HepG2 (cell line): ENCODE results near the gene GDF11. TPM values are rescaled to one million over a fixed set of nuclear protein-coding genes. Genes with fewer than 3 reads are reported as not detected.

Experiments used
- CBX2 ChIP-seq, 2 experiments: fragments of 200-600 bp in 1 of 2; sonication (generic); formaldehyde crosslinking in 1 of 2; IDR thresholded peaks; 2 replicates each; pipeline versions ENCODE4 v1.7.0 to v1.8.1; 2018 to 2022; ENCODE audit warnings: low read depth in 2 of 2, low read length in 1 of 2, mild to moderate bottlenecking in 1 of 2, missing genetic modification reagents in 1 of 2
- GABPA ChIP-seq, 2 experiments: IDR thresholded peaks; 2 replicates each; pipeline ENCODE4 v1.6.1; 2011 to 2016; ENCODE audit warnings: low read depth in 2 of 2, low read length in 1 of 2, missing biosample characterization in 1 of 2, missing genetic modification characterization in 1 of 2
- HNRNPH1 ChIP-seq: fragments of 200-400 bp; formaldehyde crosslinking; optimal IDR thresholded peaks from 2 replicates; pipeline ENCODE3; 2017; ENCODE audit warnings: mild to moderate bottlenecking, low read depth, low read length
- HNRNPUL1 ChIP-seq: fragments of 200-400 bp; formaldehyde crosslinking; IDR thresholded peaks from 2 replicates; pipeline ENCODE4 v1.6.1; 2017; ENCODE audit warnings: low read depth, mild to moderate bottlenecking, low read length, moderate library complexity
- HOXA7 ChIP-seq: sonication (generic); formaldehyde crosslinking; IDR thresholded peaks from 2 replicates; pipeline ENCODE4 v1.8.1; 2022; ENCODE audit warnings: mild to moderate bottlenecking, missing genetic modification reagents, moderate library complexity
- MAFF ChIP-seq: IDR thresholded peaks from 2 replicates; pipeline ENCODE4 v1.6.1; 2011; ENCODE audit warnings: low read depth, low read length, improper control_type of control experiment
- MAFG ChIP-seq: sonication (generic); formaldehyde crosslinking; IDR thresholded peaks from 2 replicates; pipeline ENCODE4 v1.5.1; 2020; ENCODE audit warnings: mild to moderate bottlenecking, missing genetic modification reagents
- MIER3 ChIP-seq: IDR thresholded peaks from 2 replicates; pipeline ENCODE4 v1.6.1; 2016; ENCODE audit warnings: missing compliant biosample characterization, borderline replicate concordance
- SIN3A ChIP-seq: IDR thresholded peaks from 2 replicates; pipeline ENCODE4 v1.6.1; 2011; ENCODE audit warnings: low read depth, mild to moderate bottlenecking, control low read depth, low read length, borderline replicate concordance
- ZBTB1 ChIP-seq: sonication (generic); formaldehyde crosslinking; IDR thresholded peaks from 2 replicates; pipeline ENCODE4 v1.4.0; 2020; ENCODE audit warnings: missing genetic modification reagents, borderline replicate concordance
- ZNF33A ChIP-seq: sonication (generic); formaldehyde crosslinking; IDR thresholded peaks from 2 replicates; pipeline ENCODE4 v1.5.1; 2020; ENCODE audit warnings: missing genetic modification reagents, mild to moderate bottlenecking, moderate library complexity, borderline replicate concordance
- ZNF33B ChIP-seq: sonication (generic); formaldehyde crosslinking; IDR thresholded peaks from 2 replicates; pipeline ENCODE4 v1.5.1; 2020; ENCODE audit warnings: mild to moderate bottlenecking, missing genetic modification reagents
- ZNF484 ChIP-seq: sonication (generic); formaldehyde crosslinking; IDR thresholded peaks from 2 replicates; pipeline ENCODE4 v1.5.1; 2020; ENCODE audit warnings: mild to moderate bottlenecking, low read depth, missing genetic modification reagents, borderline replicate concordance
- ZNF572 ChIP-seq: sonication (generic); formaldehyde crosslinking; IDR thresholded peaks from 2 replicates; pipeline ENCODE4 v1.5.1; 2020; ENCODE audit warnings: mild to moderate bottlenecking, missing genetic modification reagents
- ZNF644 ChIP-seq: IDR thresholded peaks from 2 replicates; pipeline ENCODE4 v1.6.1; 2016; ENCODE audit warnings: low read depth
- ZNF7 ChIP-seq: IDR thresholded peaks from 2 replicates; pipeline ENCODE4 v1.6.1; 2016; ENCODE audit warnings: missing biosample characterization, missing genetic modification reagents
- ZNF703 ChIP-seq: sonication (generic); formaldehyde crosslinking; IDR thresholded peaks from 2 replicates; pipeline ENCODE4 v1.5.1; 2020; ENCODE audit warnings: missing genetic modification reagents, mild to moderate bottlenecking, moderate library complexity, borderline replicate concordance
- polyA plus RNA-seq, 8 experiments: library from polyadenylated mRNA; depleted of rRNA in 3 of 8; stranded (reverse) in 7 of 8; unstranded in 1 of 8; fragments of >200 nt; fragmentation: Illumina TruSeq in 4 of 8; extraction: Trizol in 4 of 8; gene quantifications; 2 replicates each; pipeline versions ENCODE4 v1.2.1 to v1.2.3, GENCODE V29; 2011 to 2016; ENCODE audit warnings: low read depth in 4 of 8, missing spikeins in 1 of 8, mixed read lengths in 1 of 8; ENCODE audit not compliant: insufficient read depth in 1 of 8
- total RNA-seq, 5 experiments: library from RNA; depleted of rRNA; stranded (reverse); fragments of >200 nt; fragmentation: Illumina TruSeq; extraction: Trizol; gene quantifications; 2 replicates each; pipeline ENCODE4 v1.2.3, GENCODE V29; 2016; ENCODE audit warnings: low read depth in 1 of 5
- TF ChIP-seq, protein P1 (sequence below): sonication (generic); formaldehyde crosslinking; IDR thresholded peaks from 2 replicates; pipeline ENCODE4 v1.5.1; 2020; ENCODE audit warnings: missing genetic modification reagents, mild to moderate bottlenecking, borderline replicate concordance
- TF ChIP-seq, protein P2 (sequence below): sonication (generic); formaldehyde crosslinking; conservative IDR thresholded peaks from 2 replicates; pipeline ENCODE4 v1.4.0; 2020; ENCODE audit warnings: missing genetic modification reagents
- TF ChIP-seq, protein P3 (sequence below): IDR thresholded peaks from 2 replicates; pipeline ENCODE4 v1.6.1; 2012; ENCODE audit warnings: inconsistent platforms
- TF ChIP-seq, protein P4 (sequence below): sonication (generic); formaldehyde crosslinking; IDR thresholded peaks from 2 replicates; pipeline ENCODE4 v1.4.0; 2020; ENCODE audit warnings: low read depth, missing genetic modification reagents

GDF11 gene
- total and polyA plus RNA-seq, 2 of the 13 experiments (the other 11 are each of a cell fraction or from before 2014, with no cell fraction given): 0.63 to 1.5 TPM

DNA sequence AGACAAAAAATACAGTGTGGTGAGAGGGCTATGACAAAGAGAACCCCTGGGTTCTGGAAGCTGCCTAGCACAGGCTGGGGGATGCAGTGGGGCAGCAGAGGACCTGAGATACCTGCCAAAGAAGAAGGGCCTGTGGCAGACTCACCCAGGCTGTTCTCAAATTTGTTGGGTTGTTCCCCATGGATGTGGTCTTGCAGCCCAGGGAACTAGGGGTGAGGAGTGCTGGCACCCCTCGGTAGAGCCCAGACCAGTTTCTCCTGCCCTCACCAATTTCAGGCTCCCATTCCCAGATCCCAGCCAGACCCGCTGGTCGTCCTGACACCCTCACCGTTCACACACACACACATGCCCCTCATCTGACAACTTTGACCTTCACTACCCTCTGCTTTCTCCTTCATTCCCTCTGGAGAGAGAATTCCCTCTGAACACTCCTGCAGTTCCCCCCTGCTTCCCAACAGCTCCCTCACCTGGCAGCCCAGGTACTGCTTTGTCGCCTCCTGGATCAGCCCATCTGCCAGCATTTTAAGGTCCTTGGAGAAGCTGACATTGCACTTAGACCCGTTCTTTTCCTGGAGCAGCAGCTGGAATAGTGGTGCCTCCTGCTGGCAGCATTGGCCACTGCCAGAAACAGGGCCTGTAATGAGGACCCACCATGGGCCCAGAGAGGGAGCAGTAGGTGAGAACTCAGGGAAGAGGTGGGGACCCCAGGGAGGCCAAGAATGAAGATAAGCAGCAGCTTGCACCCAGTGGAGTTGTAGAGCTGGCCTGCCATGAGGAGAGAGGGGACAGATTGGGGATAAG, 5.9 kb upstream of the GDF11 start (continued):
- TF ChIP-seq, protein P1, sequence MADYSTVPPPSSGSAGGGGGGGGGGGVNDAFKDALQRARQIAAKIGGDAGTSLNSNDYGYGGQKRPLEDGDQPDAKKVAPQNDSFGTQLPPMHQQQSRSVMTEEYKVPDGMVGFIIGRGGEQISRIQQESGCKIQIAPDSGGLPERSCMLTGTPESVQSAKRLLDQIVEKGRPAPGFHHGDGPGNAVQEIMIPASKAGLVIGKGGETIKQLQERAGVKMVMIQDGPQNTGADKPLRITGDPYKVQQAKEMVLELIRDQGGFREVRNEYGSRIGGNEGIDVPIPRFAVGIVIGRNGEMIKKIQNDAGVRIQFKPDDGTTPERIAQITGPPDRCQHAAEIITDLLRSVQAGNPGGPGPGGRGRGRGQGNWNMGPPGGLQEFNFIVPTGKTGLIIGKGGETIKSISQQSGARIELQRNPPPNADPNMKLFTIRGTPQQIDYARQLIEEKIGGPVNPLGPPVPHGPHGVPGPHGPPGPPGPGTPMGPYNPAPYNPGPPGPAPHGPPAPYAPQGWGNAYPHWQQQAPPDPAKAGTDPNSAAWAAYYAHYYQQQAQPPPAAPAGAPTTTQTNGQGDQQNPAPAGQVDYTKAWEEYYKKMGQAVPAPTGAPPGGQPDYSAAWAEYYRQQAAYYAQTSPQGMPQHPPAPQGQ (CRISPR knock-in tag): no peak
- peak; percentile 78 for TF ChIP-seq MAFF
- no peak for TF ChIP-seq ZBTB1 (CRISPR knock-in tag)
- no peak for TF ChIP-seq GABPA (IDR thresholded peaks at IDR 0.05; ENCODE audit: low read depth, low read length)
- TF ChIP-seq GABPA (CRISPR knock-in tag; IDR thresholded peaks at IDR 0.05; ENCODE audit: low read depth): no peak
- TF ChIP-seq, protein P2, sequence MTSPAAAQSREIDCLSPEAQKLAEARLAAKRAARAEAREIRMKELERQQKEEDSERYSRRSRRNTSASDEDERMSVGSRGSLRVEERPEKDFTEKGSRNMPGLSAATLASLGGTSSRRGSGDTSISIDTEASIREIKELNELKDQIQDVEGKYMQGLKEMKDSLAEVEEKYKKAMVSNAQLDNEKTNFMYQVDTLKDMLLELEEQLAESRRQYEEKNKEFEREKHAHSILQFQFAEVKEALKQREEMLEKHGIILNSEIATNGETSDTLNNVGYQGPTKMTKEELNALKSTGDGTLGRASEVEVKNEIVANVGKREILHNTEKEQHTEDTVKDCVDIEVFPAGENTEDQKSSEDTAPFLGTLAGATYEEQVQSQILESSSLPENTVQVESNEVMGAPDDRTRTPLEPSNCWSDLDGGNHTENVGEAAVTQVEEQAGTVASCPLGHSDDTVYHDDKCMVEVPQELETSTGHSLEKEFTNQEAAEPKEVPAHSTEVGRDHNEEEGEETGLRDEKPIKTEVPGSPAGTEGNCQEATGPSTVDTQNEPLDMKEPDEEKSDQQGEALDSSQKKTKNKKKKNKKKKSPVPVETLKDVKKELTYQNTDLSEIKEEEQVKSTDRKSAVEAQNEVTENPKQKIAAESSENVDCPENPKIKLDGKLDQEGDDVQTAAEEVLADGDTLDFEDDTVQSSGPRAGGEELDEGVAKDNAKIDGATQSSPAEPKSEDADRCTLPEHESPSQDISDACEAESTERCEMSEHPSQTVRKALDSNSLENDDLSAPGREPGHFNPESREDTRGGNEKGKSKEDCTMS: no peak
- no peak for TF ChIP-seq HNRNPH1
- TF ChIP-seq HOXA7: no peak
- no peak for TF ChIP-seq ZNF33B (CRISPR knock-in tag)
- no peak for TF ChIP-seq HNRNPUL1
- no peak for TF ChIP-seq CBX2 (IDR thresholded peaks at IDR 0.05; ENCODE audit: low read depth, low read length)
- no peak for TF ChIP-seq CBX2 (CRISPR knock-in tag; IDR thresholded peaks at IDR 0.05; ENCODE audit: low read depth)
- no peak for TF ChIP-seq MIER3
- TF ChIP-seq, protein P3, sequence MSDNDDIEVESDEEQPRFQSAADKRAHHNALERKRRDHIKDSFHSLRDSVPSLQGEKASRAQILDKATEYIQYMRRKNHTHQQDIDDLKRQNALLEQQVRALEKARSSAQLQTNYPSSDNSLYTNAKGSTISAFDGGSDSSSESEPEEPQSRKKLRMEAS: peak; percentile 52; the same call in 1 of the 2 replicates
- TF ChIP-seq ZNF33A: no peak
- TF ChIP-seq ZNF572: 0 out of 2 replicates have a peak, but pooled peaks have one; percentile 69
- no peak for TF ChIP-seq ZNF7
- peak; percentile 59; the same call in 1 of the 2 replicates for TF ChIP-seq MAFG (CRISPR knock-in tag)
- TF ChIP-seq, protein P4, sequence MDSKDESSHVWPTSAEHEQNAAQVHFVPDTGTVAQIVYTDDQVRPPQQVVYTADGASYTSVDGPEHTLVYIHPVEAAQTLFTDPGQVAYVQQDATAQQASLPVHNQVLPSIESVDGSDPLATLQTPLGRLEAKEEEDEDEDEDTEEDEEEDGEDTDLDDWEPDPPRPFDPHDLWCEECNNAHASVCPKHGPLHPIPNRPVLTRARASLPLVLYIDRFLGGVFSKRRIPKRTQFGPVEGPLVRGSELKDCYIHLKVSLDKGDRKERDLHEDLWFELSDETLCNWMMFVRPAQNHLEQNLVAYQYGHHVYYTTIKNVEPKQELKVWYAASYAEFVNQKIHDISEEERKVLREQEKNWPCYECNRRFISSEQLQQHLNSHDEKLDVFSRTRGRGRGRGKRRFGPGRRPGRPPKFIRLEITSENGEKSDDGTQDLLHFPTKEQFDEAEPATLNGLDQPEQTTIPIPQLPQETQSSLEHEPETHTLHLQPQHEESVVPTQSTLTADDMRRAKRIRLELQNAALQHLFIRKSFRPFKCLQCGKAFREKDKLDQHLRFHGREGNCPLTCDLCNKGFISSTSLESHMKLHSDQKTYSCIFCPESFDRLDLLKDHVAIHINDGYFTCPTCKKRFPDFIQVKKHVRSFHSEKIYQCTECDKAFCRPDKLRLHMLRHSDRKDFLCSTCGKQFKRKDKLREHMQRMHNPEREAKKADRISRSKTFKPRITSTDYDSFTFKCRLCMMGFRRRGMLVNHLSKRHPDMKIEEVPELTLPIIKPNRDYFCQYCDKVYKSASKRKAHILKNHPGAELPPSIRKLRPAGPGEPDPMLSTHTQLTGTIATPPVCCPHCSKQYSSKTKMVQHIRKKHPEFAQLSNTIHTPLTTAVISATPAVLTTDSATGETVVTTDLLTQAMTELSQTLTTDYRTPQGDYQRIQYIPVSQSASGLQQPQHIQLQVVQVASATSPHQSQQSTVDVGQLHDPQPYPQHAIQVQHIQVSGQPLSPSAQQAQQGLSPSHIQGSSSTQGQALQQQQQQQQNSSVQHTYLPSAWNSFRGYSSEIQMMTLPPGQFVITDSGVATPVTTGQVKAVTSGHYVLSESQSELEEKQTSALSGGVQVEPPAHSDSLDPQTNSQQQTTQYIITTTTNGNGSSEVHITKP (CRISPR knock-in tag): peak; percentile 91
- no peak for TF ChIP-seq ZNF703
- no peak for TF ChIP-seq SIN3A
- no peak for TF ChIP-seq ZNF484 (CRISPR knock-in tag)
- TF ChIP-seq ZNF644 (CRISPR knock-in tag): 0 out of 2 replicates have a peak, but pooled peaks have one; percentile 30
